ENCODE results near the gene PTPRM. TPM values are rescaled to one million over a fixed set of nuclear protein-coding genes. Genes with fewer than 3 reads are reported as not detected.

The PTPRM gene
- total and polyA plus RNA-seq, 3 donors from 2014 or later, result 76.4 to 101 (median 94.6) TPM

GRCh38 chr18:7624697-7625096, 57.6 kb downstream of the PTPRM start:
- 95 to 96% methylated on average over 6 of the region's 6 CpGs for WGBS, 2 donors
- intact Hi-C loops (cut with DNase I; ENCODE audit: low total_unique reads), result no loop called here
- Histone ChIP-seq H3K4me3 (no peak overlapping the region), H3K9me3 (no peaks in the 10 kb centered on the region), H3K4me1 (no peaks in the 10 kb centered on the region), H3K36me3 (ENCODE audit: low read depth, missing control alignments) (no peaks in the 10 kb centered on the region), H3K27me3 (no peaks in the 10 kb centered on the region), H3K27ac (no peak overlapping the region)
- no peak for TF ChIP-seq CTCF (IDR thresholded peaks at IDR 0.05)
- no peak for TF ChIP-seq POLR2A (IDR thresholded peaks at IDR 0.05)
- no peak for DNase-seq

- intact Hi-C loops (cut with DNase I; ENCODE audit: low total_unique reads), result no loop called here
- TF ChIP-seq POLR2A (IDR thresholded peaks at IDR 0.05) (no peak), CTCF (IDR thresholded peaks at IDR 0.05) (no peak)
- no peak for DNase-seq
- Histone ChIP-seq H3K4me1 (no peaks in the 10 kb centered on the region), H3K4me3 (no peak overlapping the region), H3K9me3 (no peaks in the 10 kb centered on the region), H3K27me3 (no peaks in the 10 kb centered on the region), H3K36me3 (ENCODE audit: low read depth, missing control alignments) (no peaks in the 10 kb centered on the region), H3K27ac (no peak overlapping the region)
- WGBS, 2 donors, result 82 to 89% methylated on average over 4 of the region's 4 CpGs
Observed at GRCh38 chr18:7626175-7626921, 59.2 kb downstream of the PTPRM start.

DNA sequence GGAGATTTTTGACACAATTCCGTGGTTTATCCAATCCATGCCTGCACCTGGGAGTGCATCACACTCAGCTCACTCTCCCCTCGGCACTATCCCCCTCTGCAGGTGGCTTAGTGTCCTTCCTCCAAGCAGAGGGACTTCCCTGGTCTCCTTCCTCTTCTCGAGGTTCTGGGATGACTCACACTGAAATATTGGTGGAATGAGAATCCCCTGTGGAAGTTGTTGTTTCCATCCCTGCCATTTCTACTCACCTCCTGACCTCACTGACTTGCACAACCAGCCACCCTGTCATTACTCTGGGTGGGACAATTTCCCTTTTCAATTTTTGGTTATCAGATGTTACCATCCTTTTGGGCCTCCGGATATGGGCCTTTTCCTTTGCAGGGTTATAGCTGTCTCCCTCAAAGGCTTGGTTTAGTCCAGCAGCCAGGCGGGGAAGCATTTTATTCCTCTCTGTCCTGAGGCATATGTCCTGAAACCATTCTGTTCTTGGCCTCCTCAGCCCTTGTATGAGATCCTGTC, 59.9 kb downstream of the PTPRM start:
- intact Hi-C loops (cut with DNase I; ENCODE audit: low total_unique reads), result no loop called here
- H3K36me3 ChIP-seq (ENCODE audit: low read depth, missing control alignments), result no peaks in the 10 kb centered on the region
- no peak overlapping the region for H3K27ac ChIP-seq
- no peaks in the 10 kb centered on the region for H3K27me3 ChIP-seq
- WGBS, 2 donors, result 70 to 76% methylated on average over 5 of the region's 5 CpGs
- H3K4me1 ChIP-seq, result no peaks in the 10 kb centered on the region
- DNase-seq, result no peak
- H3K4me3 ChIP-seq, result no peak overlapping the region
- no peak for TF ChIP-seq POLR2A (IDR thresholded peaks at IDR 0.05)
- no peak for TF ChIP-seq CTCF (IDR thresholded peaks at IDR 0.05)
- no peaks in the 10 kb centered on the region for H3K9me3 ChIP-seq

DNA sequence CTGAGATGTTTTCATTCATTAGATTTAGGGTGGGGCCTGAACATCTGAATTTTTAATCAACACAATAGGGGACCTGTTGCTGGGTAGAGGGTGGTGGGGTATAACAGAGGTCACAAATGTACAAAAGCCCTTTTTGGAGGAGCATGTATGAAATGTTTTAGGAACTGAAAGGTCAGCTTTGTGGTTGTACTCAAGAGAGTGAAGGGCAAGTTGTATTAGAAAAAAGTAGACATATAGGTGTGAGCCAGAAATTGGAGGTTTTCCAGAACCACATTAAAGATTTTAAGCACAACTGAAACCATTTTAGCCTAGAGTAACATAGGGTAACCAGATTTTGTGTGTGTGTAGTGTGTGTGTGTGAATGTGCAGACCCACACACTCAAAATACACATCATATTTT, 62.3 kb downstream of the PTPRM start:
- Histone ChIP-seq H3K9me3 (no peaks in the 10 kb centered on the region), H3K4me3 (no peak overlapping the region), H3K4me1 (no peaks in the 10 kb centered on the region), H3K27ac (no peak overlapping the region), H3K27me3 (no peaks in the 10 kb centered on the region), H3K36me3 (ENCODE audit: low read depth, missing control alignments) (no peaks in the 10 kb centered on the region)
- intact Hi-C loops (cut with DNase I; ENCODE audit: low total_unique reads), result no loop called here
- DNase-seq, result no peak
- no peak for TF ChIP-seq POLR2A (IDR thresholded peaks at IDR 0.05)
- no peak for TF ChIP-seq CTCF (IDR thresholded peaks at IDR 0.05)
